HL-60 (cell line): ENCODE data around the gene NPB.

Source experiments
- CTCF ChIP-seq: IDR thresholded peaks from one replicate; pipeline ENCODE4 v1.5.1; 2011; ENCODE audit warnings: low read length, control low read depth, inconsistent platforms; ENCODE audit not compliant: insufficient read depth
- GABPA ChIP-seq: IDR thresholded peaks from 2 replicates; pipeline ENCODE4 v1.6.1; 2012; ENCODE audit warnings: low read depth
- POLR2AphosphoS5 ChIP-seq: IDR thresholded peaks from 2 replicates; pipeline ENCODE4 v1.6.1; 2012; ENCODE audit warnings: low read depth
- REST ChIP-seq: IDR thresholded peaks from 2 replicates; pipeline ENCODE4 v1.6.1; 2012; ENCODE audit warnings: low read depth; ENCODE audit not compliant: insufficient replicate concordance
- SPI1 ChIP-seq: IDR thresholded peaks from 2 replicates; pipeline ENCODE4 v1.6.1; 2012; ENCODE audit warnings: low read depth, mild to moderate bottlenecking, borderline replicate concordance

GRCh38 chr17:81885869-81886548 lies 16.0 kb upstream of the NPB start:
- no peak for TF ChIP-seq CTCF
- TF ChIP-seq POLR2AphosphoS5: peak; percentile 38; the same call in 1 of the 2 replicates
- no peak for TF ChIP-seq GABPA
- TF ChIP-seq SPI1: no peak
- TF ChIP-seq REST: no peak
